Stimulated activated CD8-positive, alpha-beta memory T cell treated with anti-CD3 and anti-CD28 coated beads, Interleukin-2, amount 100 ng/mL, for 48 hours (primary cell): ENCODE results near the gene PLA2G4B.

Experiments
- DNase-seq, 2 donors: peaks; one replicate each; pipeline ENCODE4 v3.0.0-alpha.2; 2020; ENCODE audit warnings: low read depth in 2 of 2

PLA2G4B gene

DNA sequence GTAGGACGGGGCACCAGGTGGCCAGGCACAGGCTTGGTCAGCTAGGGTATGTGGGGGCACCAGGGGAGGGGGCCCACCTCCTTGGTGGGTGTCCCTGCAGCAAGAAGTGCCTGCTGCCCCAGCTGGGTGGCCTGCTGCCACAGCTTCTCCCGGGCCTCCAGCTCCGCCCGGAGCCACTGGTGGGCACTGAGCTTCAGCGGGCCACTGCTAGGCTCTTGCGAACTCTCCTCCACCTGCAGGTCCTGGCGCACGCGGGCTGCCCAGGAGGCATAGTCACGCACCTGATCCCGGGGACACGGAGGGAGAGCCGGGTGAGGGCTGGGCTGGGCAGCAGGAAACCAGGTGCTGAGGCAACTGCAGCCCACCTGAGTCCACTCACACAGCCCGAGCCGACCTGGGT lies 29.7 kb downstream of the PLA2G4B start:
- no peak for DNase-seq

DNA sequence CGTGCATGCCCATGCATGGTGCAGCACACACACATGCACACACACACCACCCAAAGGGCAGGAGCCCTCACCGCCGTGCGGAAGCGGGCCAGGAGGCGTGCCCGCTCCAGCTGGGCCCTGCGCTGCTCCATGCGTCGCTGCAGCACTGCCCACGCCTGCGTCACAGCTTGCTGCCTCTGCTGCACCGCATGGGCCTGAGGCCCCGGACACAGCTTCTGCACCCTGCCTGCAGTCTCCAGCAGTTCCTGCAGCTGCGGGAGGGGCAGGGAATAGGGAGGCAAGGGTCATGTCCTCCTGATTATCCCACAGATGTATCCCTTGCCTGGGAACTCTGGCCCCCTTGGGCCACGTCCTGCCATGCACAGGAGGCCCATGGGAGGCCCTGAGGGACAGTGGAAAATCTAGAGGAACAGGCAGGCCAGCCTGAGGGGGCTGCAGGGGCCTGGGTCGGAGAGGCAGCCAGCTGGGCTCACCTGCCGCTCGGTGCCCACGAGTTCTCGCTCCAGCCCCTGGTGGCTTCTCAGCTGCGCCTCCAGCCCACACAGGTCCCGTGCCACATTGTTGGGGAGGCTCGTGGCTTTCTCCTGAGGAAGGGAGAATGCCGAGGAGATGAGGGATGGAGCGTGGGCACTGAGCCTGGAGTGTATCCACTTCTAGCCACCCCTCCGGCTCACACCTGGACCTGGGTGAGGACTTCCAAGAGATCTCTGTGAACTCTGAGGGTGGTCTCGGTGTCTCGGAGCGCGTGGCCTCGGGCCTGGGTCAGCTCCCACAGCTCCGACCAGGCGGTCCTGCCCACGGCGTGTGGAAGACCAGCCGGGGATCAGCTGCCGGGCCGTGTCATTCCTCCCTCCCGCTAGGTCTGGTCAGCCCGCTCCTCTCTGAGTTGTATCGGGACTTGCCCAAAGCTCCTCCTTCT lies 31.4 kb downstream of the PLA2G4B start:
- DNase-seq: no peak

DNA sequence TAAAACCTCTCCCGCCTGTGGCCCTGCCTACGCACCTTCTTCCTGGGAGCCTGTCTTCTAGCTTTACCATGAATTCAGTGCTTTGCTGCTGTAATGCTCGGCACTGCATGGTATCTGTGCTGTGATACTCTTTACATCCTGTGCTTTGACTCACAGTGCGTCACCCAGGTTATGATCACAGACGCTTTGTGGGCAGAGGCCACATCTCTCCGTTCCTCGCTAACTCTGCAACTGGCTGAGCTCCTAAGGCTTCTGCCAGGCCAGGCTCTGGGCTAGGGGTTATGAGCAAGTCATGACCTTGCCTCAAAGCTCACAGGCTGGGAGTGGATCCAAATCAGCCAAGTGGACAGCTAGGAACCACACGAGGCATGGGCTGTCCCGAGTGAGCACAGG lies 32.0 kb downstream of the PLA2G4B start:
- peak; percentile 27 to 44 for DNase-seq

- DNase-seq: no peak
These were observed 32.7 kb downstream of the PLA2G4B start for GRCh38 chr15:41871175-41871905.

- DNase-seq: no peak
These were observed 33.6 kb downstream of the PLA2G4B start for GRCh38 chr15:41872166-41872747.

- no peak for DNase-seq
These were observed 35.1 kb downstream of the PLA2G4B start for GRCh38 chr15:41873711-41874110.

- DNase-seq: no peak
These were observed 36.1 kb downstream of the PLA2G4B start for GRCh38 chr15:41874736-41875135.

GRCh38 chr15:41876007-41876406 lies 37.4 kb downstream of the PLA2G4B start:
- DNase-seq: no peak

- no peak for DNase-seq
These were observed 38.0 kb downstream of the PLA2G4B start for GRCh38 chr15:41876689-41877088.

DNA sequence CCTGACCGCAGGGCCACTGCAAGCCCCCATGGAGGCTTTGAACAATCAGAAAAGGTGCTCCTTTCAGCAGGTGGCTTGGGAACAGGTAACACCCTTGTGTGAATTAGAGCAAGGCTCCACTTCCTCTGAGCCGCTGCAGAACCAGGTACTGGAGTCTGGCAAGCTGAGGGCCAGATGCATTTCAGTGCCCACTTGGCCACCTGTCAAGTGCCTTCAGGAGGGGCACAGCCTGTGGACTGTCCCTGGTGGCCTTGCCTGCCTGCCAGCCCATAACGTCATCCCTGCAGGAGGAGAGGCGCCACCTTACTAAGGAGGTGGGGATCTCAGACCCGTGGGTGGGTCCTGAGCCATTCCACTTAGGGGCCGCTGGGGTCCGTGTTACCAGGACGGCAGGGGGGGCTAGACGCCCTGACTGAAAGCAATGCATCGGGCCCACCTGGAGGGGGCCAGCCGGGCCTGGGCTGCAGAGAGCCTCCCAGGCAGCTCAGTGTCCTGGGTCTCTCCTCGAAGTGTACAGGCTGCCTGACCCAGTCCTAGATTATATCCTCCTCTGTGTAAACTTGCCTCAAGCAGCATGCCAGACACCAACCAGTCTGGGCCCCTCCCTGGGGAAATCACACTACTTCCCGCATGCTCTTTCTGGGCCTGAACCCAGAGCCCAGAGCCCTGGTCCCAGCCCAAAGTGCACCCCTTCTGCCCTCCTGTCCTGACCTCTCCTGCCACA lies 39.1 kb downstream of the PLA2G4B start:
- DNase-seq: no peak

DNA sequence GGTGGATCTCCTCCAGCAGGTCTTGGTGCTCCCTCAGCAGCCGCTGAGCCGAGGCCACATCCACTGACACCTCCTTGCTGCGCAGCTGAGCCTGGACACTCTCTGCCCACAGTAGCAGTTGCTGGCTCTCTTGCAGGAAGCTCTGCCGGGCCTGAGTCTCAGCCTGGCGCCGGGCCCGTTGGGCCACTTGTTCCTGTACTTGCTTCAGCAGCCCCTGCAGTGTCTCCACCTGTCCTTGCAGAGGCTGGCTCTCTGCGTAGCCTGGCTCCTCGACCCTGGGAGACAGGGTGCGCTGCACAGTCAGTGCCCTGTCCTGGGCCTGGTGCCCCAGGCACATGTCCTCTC lies 39.7 kb downstream of the PLA2G4B start:
- no peak for DNase-seq

DNA sequence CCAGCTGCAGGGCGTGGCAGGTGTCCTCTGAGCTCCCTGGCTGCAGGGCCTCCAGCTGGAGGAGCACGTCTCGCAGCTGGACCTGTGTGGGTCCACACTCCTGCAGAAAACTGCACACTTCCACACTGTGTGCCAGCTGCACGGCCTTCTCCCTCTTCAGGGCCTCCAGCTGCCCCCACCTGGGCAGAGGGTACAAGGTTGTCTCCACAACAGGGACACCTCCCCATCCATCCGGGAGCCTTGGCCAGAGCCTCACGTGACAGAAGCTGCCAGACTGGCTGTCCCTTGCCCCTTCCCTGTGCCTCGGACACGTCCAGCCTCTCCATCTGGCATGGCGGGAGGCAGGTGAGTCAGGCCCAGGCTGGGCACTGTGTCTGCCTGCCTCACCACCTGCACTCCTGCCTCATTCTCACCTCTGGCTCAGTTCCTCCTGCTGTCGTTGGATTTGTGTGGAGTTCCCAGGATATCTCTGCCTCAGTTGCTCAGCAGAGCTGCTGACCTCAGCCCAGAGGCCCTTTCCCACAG lies 40.7 kb downstream of the PLA2G4B start:
- no peak for DNase-seq

- no peak for DNase-seq
These were observed 41.7 kb downstream of the PLA2G4B start for GRCh38 chr15:41880156-41880877.

DNA sequence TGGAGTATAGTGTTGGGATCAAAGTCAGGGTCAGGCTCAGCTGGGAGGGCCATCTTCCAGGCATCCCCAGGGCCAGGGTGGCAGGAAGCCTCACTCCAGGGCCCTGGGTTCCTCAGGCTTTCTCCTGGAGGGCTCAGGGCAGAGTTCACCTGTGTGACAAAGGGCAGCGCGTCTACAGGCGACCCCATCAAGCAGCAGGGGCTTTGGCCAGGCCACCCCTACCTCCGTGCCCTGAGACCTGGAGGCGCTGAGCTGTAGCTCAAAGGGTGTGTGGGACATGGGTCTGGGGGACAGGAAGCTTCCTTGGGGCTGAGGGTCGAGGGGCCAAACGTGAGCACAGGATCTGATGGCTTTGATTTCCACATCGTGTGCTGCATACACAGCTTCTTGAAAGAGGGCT lies 42.4 kb downstream of the PLA2G4B start:
- DNase-seq: no peak

DNA sequence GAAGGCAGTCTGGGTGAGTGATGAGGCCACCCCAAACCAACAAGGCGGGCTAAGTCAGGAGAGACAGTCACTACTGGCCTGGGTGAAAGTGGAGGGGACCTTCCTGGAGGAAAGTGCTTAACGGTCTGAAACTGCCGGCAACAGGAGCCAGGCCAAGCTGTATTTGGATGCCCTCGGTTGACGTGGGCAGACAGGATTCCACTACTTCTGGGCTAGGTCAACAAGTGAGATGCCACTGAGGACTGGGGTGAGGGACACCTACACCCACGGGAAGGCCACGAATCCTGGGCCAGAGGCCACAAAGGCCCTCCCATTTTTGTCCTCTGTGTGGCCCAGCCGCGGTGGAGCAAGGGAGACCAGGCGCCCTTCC lies 42.9 kb downstream of the PLA2G4B start:
- no peak for DNase-seq

- no peak for DNase-seq
These were observed 43.5 kb downstream of the PLA2G4B start for GRCh38 chr15:41881920-41882688.

GRCh38 chr15:41882689-41883483 lies 44.2 kb downstream of the PLA2G4B start:
- DNase-seq: no peak

DNA sequence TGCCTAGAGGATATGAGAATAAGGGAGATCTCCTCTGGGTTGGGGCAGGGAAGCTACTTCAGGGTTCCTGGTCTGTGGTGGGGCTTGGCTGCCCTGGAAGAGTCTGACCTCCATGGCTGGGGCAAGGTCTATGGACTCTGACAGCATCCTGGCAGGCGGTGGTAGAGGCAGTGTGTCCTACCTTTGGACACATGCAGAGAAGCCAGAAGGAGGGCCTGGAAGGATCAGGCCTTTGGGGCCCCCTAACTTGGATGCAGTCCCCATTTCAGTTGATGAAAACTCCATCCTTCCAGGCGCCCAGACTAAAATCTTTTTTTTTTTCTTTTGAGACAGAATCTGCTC lies 44.8 kb downstream of the PLA2G4B start:
- DNase-seq: no peak

- no peak for DNase-seq
These were observed 45.8 kb downstream of the PLA2G4B start for GRCh38 chr15:41884458-41884857.

- DNase-seq: no peak
These were observed 46.7 kb downstream of the PLA2G4B start for GRCh38 chr15:41885321-41885720.
